Suppressor macrophage (primary cell): ENCODE measurements around the gene MSANTD3.
"Not testable (repeated sequence)": the region's sequence is repeated elsewhere in the genome, so short reads cannot be mapped to it uniquely, and the experiment has no call there.

Experiments
- DNase-seq, 4 experiments: peaks; one replicate each; pipeline ENCODE4 v3.0.0-alpha.2; 2020 to 2022
- total RNA-seq, 17 experiments: gene quantifications; one replicate each; lab custom pipeline; 2026; ENCODE audit warnings: mixed read lengths in 6 of 17, inconsistent platforms in 3 of 17; lab: John Stamatoyannopoulos, UW

MSANTD3 gene, protein sequence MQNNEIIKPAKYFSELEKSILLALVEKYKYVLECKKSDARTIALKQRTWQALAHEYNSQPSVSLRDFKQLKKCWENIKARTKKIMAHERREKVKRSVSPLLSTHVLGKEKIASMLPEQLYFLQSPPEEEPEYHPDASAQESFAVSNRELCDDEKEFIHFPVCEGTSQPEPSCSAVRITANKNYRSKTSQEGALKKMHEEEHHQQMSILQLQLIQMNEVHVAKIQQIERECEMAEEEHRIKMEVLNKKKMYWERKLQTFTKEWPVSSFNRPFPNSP
- total RNA-seq, result 19.1 to 55.9 (median 36.0) reads per million in 17 experiments

DNA sequence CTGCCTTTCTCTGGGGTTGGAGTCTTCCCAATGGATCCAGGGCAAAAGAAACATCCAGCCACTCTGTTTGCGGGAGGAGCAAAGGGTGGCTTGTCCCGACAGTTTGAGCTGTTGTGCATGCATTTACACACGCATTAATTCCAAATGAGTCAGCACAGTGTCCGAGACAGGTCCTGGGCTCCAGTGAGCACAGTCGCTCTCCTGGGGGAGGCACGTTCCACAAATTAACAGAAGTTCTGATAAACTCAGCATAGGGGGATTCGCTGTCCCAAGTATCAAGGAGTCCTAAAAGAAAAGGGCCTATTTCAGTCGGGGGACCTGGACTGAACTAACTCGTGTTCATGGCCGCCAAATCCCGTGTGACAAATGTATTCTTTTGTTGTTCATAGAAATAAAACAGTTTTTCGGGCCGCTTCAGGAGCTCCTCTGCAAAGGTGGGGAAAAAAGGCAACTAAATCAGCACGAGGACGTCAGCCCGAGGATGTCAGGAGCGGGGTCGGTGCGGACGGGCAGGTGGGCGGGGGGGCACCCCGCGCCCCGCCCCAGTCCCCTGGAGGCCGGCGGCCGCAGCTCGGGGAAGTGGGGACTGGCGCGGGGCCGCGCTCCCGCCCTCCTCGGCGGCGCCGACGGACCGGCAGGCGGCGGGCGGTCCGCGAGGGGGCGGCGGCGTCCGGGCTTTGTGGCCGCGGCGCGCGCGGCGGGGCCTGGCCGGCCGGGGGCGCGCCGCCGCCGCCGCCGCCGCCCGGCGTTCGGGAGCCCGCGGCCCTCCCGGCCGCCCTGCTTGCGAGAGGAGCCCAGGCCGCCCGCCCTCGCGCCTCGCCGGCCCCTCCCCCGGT lies at the start of gene MSANTD3:
Gene MSANTD3, plus strand, starts transcription at position 614 of the 836 bp plus-strand sequence. CDS start 14,796 bp downstream, outside the sequence.
- peak; percentile 65 to 92 (median 80) for DNase-seq

DNA sequence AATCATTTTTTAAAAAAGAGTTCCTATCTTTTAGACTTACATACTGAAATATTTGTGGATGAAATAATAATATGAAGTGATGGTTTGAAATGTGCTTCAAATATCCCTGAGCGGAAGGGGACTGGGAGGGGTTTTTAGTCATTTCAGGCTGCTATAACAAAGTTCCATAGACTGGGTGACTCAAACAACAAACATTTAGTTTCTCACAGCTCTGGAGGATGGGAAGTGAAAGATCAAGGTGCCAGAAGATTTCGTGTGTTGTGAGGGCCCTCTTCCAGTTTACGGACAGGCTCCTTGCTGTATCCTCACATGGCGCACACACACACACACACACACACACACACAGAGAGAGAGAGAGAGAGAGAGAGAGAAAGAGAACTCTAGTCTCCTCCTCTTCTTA lies 47.1 kb upstream of the MSANTD3 start:
- DNase-seq, result no peak

DNA sequence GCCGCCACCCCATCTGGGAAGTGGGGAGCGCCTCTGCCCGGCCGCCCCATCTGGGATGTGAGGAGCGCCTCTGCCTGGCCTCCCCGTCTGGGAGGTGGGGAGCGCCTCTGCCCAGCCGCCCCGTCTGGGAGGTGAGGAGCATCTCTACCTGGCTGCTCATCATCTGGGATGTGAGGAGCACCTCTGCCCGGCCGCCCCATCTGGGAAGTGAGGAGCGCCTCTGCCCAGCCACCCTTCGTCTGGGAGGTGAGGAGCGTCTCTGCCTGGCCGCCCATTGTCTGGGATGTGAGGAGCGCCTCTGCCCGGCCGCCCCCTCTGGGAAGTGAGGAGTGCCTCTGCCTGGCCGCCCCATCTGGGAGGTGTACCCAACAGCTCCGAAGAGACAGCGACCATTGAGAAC lies 34.0 kb upstream of the MSANTD3 start:
- not testable (repeated sequence) for DNase-seq

DNA sequence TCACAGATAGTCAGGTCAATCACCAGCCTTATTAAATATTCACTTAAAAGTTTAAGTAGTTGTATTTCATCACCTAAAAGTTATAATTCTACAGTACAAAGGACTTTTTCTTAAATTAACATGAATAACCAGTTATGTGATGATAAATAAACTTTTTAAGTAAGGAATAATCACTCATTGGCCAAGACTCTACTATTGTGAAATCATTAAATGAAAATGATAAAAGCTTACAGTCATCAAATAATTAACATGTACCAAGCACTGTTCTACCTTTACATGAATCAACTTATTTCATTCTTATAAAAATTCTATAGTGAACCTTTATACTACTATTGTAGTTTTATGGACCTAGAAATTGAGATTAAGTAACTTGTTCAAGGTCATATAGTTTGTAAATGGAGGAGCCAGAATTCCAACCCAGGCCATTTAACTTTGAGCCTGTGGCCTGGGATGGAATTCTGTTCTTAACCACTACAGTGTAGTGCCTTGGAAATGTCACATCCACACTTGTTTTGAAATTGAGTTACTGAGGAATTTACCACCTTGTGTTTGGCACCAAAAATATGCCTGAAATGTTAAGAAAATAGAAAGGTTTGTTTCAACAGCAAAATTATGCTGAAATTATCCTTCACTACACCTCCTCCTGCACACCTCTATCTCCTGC lies 32.8 kb upstream of the MSANTD3 start:
- DNase-seq, result no peak

DNA sequence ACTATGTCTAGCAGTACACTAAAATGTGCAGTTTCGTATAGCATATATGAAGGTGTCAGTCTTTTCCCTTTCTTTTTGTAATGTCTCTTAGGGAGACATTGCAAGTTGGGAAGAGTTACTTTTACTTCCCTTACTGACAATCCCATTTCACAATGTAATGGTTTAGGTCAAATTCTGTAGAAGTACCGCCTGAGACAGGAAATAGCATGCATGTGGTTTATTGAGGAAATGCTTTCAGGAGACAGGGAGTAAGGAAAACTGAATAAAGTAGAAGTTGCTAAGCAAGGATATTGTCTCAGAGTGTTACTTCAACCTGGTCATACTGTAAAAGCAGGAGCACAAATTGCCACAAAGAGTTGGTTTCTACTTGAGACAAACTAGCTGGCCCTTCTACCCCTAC lies 32.1 kb upstream of the MSANTD3 start:
- peak; percentile 44 to 80 (median 60) for DNase-seq

DNA sequence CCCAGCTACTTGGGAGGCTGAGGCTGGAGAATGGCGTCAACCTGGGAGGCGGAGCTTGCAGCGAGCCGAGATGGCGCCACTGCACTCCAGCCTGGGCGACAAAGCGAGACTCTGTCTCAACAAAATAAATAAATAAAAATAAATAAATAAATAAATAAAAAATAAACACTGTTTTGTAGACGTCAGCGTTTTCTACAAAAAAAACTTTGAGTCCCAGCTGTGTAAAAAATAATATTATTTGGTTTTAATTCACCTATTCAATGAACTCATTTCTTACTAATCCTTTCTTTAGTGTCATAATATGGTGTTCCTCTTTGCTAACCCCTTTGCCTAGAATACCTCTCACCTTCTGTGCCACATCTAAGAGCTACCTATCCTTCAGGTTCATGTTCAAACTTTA lies 30.2 kb upstream of the MSANTD3 start:
- DNase-seq, result no peak

DNA sequence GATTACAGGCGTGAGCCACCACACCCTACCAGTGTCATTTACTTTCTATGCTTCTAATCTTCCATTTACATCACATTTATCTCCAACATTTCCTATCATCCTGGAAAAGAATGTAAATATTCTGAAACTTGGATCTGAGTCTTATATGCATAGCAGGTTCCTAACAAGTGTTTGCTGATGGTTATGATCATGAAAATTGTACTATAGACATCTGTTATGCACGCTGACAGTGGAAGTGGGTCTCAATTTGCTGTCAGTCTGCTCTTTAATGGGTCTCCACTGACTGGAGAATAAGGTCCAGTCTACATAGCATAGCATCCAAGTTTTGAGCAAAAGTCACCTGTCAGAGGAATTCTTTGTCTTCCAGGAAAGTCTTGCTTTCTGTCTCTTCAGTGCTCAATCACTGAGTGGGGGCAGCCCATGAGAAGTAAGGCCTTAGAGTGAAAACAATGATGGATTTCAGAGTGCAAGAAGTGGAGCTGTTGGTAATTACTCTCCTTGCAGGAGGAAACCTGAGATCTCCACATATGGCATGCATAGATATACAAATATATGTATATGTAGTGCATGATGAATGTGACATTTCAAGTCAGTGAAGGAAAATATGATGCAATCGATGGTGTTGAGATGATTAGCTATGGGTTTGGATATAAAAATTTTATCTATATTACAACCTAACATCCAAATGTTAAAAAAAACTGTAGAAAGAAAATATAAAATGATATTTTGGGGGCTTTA lies 29.2 kb upstream of the MSANTD3 start:
- DNase-seq, result no peak

DNA sequence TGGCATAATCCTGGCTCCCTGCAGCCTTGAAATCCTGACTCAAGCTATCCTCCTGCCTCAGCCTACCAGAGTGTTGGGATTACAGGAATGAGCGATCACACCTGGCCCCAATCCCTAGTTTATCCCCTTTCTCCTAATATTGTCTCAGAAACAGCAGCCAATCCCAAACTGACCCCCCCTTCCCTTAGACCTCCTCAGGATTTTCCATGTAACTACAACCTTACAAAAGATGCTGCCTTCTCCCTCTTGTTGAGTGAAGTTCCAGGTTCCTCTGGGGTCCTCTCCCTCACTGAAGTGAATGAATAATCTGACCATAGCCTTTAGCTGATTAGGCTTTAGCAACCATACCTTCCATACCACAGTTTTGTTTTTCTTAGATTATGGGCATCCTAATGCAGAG lies 25.9 kb upstream of the MSANTD3 start:
- DNase-seq, result no peak

DNA sequence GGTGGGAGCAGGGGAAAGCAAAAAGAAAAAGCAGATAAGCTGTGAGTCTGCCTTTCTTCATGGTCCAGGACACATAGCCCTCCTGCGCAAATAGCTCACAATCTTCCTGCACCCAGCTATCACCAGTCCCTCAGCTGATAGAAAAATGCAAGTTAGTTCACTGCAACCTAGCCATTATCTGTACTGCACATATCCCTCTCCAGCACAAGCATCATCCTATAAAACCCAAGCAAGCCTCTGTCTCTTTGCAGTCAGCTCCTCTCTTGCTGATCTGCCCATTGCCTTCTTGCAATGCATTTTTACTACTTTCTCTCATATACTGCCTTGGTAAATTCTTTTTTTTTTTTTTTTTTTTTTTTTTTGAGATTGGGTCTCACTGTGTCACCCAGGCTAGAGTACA lies 20.0 kb upstream of the MSANTD3 start:
- no peak for DNase-seq

DNA sequence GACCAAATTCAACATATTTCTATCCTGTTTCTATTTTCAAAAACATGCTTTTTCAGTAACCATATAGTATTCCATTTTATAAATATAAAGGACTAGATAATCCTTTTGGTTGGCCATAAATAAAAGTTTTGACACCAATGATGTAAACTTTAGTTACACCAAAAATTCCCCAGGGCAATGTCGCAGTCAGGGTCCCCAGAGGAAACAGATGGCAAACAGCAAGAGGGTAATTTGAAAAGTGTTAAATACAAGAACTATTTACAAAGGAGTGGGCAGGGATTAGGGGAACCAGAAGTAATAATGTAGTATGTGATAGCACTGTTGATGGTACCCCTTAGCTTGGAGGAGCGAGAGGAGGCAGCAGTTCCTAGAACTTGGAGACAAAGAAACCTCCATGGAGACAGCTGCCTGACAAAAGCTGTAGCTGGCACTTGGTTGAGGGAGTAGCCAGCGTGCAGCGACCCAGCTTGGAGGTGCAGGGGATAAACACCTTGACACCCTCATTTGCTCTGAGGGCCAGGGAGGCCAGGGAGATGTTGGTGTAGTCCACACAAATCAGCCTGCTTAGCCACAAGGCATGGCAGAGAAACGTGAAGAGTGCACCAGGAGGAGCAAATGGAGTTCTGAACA lies 18.3 kb upstream of the MSANTD3 start:
- DNase-seq, result no peak

DNA sequence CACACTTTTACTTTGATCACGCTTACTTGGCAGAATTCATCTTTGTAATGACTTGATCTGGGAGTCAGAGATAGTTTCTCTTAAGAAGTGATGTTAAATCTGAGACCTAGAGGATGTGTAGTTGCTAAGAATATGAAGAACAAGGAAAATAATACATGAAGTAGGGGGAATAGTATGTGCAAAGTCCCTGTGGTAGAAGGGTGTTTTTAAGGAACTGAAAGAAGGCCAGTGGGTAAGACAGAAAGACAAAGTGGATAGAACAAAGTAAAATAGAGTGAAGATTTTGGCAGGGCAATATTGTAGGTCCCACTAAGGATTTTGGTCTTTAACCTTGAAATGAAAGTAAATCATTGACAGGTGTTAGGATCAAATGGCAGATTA lies 17.8 kb upstream of the MSANTD3 start:
- no peak for DNase-seq

DNA sequence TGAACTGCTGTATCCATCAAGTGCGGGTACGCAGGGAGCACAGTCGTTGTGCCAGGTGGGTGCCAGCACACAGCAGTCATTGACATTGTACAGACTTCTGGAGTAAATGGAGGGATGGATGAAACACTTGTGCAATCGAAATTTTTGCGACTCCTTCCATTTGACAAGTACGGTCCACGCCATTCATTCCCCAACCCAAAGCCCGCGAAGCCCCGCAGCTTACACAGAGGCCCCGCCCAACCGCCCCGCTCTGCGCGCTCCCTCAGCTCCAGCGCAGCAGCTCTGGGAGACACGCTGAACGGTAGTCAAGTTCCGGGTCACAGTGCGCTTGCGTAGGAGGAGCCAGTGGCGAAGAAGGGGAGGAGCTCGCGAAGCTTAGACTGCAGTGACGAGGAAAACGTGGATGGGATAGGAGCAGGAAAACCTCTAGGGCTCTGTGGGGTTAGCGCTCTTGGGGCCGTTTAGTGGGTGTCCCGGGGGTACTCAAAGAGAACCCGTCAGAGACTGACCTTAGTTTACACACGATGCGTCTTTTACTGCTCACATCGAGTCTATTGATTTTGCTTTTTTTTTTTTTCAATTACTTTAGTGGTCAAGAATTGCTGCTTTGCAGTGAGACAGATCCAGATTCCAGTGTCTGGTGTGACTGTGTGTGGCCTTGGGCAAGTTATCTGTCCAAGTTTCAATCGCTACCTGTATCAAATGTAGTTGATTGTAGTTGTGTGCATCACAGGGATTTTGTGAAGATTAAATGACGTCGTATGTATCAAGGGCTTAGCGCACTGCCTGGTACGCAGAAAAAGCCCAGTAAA lies 15.3 kb upstream of the MSANTD3 start:
- peak; percentile 92 to 96 (median 95) for DNase-seq

DNA sequence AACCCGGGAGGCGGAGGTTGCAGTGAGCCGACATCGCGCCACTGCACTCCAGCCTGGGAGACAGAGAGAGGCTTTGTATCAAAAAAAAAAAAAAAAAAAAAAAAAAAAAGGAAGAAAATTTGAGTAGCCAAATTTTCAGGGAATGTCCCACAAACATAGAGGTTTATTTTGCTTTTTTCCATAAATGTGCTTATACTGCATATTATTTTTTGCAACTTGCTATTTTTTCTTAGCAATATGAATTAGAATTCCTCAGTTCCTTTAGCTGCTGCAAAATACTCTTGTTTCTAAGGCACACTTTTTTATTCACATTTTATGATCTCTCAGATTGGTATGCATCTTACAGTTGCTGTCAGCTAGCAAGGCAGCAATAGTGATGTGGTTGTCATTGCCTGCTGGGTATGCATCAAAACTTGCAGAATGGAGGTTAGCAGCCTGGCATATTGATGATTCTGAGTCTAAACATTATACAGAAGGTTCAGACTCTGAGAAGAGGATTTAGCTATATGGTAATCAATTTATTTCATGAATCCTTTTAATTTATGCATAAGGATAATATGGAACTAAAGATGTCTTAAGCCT lies 13.0 kb upstream of the MSANTD3 start:
- no peak for DNase-seq

DNA sequence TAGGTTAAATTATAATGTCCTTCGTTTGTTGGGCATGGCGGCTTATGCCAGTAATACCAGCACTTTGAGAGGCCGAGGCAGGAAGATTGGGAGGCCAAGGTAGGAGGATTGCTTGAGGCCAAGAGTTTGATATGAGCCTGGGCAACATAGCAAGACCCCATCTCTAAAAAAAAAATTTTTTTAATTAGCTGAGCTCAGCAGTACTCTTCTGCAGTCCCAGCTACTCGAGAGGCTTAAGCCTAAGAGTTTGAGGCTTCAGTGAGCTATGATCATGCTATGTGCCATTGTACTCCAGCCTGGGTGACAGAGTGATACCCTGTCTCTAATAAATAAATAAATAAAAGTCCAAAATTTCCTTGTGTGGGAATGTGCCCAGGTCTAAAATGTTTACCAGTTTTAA lies 9.1 kb upstream of the MSANTD3 start:
- no peak for DNase-seq

DNA sequence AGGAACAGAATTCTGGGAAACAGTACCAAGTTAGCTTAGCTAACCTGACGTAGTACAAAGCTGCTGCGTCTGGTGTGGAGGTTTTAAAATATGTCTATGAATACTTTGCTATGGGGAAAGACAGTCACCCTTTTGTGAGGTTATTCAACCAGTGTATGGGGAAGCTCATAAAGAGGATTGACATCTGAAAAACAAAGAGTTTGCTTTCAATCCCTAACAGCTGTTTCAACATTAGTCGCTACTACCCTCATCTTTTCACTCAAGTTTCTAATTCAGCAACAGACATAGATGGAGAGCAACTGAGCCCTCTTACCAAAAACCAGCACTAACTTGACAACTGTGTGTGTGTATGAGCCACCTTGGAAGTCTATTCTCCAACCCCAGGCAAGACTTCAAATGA lies 7.8 kb upstream of the MSANTD3 start:
- DNase-seq, result no peak

DNA sequence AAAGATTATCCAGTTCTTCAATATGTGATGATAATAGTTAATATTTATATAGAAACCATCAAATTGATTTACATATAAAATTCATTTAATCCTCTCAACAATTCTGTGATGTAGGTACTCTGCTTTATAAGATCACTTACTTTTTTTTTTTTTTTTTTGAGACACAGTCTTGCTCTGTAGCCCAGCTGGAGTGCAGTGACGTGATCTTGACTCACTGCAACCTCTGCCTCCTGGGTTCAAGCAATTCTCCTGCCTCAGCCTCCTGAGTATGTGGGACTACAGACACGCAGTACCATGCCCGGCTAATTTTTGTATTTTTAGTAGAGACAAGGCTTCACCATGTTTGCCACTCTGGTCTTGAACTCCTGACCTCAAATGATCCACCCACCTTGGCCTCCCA lies 5.8 kb upstream of the MSANTD3 start:
- not testable (repeated sequence) for DNase-seq

DNA sequence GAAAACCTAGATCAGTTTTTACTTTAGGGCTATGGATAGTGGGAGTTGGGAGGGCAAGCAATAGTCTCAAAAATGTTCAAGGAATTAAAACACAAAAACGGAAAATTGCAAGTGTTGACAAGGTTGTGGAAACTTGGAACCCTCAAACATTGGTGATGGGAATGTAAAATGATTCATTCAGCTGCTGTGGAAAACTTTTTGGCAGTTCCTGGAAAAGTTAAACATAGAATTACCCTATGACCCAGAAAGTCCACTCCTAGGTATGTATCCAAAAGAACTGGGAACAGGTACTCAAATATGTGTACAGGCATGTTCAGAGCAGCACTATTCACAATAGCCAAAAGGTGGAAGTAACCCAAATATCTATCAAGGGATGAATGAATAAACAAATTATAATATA lies 1.2 kb upstream of the MSANTD3 start:
- no peak for DNase-seq

DNA sequence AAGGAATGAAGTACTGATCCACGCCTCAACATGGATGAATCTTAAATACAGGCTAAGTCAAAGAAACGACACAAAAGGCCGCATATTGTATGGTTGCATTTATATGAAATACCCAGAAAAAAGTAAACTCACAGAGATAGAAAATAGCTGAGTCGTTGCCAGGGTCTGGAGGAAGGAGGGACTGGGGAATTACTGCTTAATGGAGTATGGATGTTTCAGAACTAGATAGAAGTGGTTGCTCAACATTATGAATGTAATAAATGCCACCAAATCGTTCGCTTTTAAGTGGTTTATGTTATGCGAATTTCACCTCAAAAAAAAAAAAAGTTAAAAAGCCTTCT lies 784 bp upstream of the MSANTD3 start:
- DNase-seq, result no peak

DNA sequence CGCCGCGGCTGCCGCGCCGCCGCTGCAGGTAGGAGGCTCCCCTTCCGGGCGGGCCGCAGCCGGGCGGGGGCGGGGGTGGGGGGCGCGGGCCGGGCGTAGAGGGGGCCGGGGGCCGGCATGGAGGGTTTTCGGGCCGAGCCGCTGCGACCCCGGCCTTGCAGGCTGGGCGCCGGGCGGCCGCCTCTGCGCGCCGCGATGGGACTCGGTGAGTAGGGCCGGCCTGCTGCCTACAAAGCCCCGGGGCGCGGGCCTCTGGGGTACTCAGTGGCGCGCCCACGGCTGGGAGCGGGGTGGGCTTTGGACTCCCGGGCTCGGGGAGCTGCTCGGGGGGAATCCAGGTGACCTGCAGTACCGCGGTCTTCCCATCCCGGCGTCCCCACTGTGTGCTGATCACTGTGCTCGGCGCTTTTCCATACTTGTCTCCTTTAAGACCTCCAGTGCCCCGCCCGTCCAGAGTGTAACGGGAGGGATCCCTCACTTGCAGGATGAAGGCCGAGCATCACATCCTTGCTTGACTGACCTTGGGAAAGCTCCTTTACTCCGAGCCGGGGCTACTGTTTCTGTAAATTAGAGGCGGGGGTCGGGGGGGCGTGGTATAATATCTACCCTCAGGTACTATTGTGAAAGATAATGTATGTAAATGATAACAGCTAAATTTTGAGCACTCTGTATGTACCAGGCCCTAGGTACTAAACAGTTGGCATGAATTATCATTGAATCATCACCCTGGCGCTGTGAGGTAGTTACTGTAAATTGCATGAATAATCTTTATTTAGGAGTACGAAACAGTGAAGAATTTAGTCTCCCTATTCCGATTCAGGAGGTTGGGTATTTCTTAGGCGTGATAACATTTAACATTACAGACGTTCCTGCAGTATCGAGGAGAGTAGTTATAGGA lies 672 bp downstream of the MSANTD3 start:
- DNase-seq, result peak; percentile 24 to 57 (median 42)
